Measurements from ENCODE around the gene FAM124B. TPM values are rescaled to one million over a fixed set of nuclear protein-coding genes. Genes with fewer than 3 reads are reported as not detected.

The FAM124B gene
- total RNA-seq, 1 experiment from 2014 or later = not detected

GRCh38 chr2:224378701-224379097 is 23.2 kb downstream of the FAM124B start:
- ChIA-PET POLR2A (no interaction called here), CTCF (no interaction called here)
- Mint-ChIP-seq H3K9me3 (ENCODE audit: unreplicated experiment) (no peaks in the 10 kb centered on the region), H3K4me1 (ENCODE audit: low read depth, unreplicated experiment) (no peaks in the 10 kb centered on the region), H3K27ac (ENCODE audit: unreplicated experiment) (no peak overlapping the region), H3K4me3 (ENCODE audit: unreplicated experiment) (no peak overlapping the region), H3K36me3 (ENCODE audit: insufficient read depth, unreplicated experiment) (no peaks in the 10 kb centered on the region), H3K27me3 (ENCODE audit: insufficient read depth, unreplicated experiment) (peaks cover 18% of the 10 kb centered on the region)
- BruUV-seq (replicated peaks) = no TSS peak
- Histone ChIP-seq H3K27me3 (replicated peaks; ENCODE audit: control insufficient read depth, insufficient read depth, low read length) (no peaks in the 10 kb centered on the region), H3K4me3 (ENCODE audit: low read depth, low read length) (no peak overlapping the region), H3K36me3 (ENCODE audit: control insufficient read depth, insufficient read depth, low read length) (no peaks in the 10 kb centered on the region), H3K4me1 (no peaks in the 10 kb centered on the region), H3K9me3 (no peaks in the 10 kb centered on the region)
- intact Hi-C loops (cut with micrococcal nuclease; ENCODE audit: unreplicated experiment) = no loop called here
- no peak for TF ChIP-seq CTCF (IDR thresholded peaks at IDR 0.05; ENCODE audit: insufficient read depth in 1 of 2, low read depth in 1 of 2, low read length in 1 of 2, severe bottlenecking in 1 of 2, unreplicated experiment in 1 of 2)
- DNase-seq = no peak

- H3K27ac Mint-ChIP-seq (ENCODE audit: unreplicated experiment) = no peak overlapping the region
- intact Hi-C loops (cut with micrococcal nuclease; ENCODE audit: unreplicated experiment) = no loop called here
- no peaks in the 10 kb centered on the region for H3K4me1 Mint-ChIP-seq (ENCODE audit: low read depth, unreplicated experiment)
- H3K36me3 ChIP-seq (ENCODE audit: control insufficient read depth, insufficient read depth, low read length) = no peaks in the 10 kb centered on the region
- H3K36me3 Mint-ChIP-seq (ENCODE audit: insufficient read depth, unreplicated experiment) = no peaks in the 10 kb centered on the region
- no peaks in the 10 kb centered on the region for H3K4me1 ChIP-seq
- no TSS peak for BruUV-seq (replicated peaks)
- no peaks in the 10 kb centered on the region for H3K9me3 ChIP-seq
- H3K4me3 ChIP-seq (ENCODE audit: low read depth, low read length) = no peak overlapping the region
- no peak overlapping the region for H3K4me3 Mint-ChIP-seq (ENCODE audit: unreplicated experiment)
- peak; percentile 25 to 41 for TF ChIP-seq CTCF (IDR thresholded peaks at IDR 0.05; ENCODE audit: insufficient read depth in 1 of 2, low read depth in 1 of 2, low read length in 1 of 2, severe bottlenecking in 1 of 2, unreplicated experiment in 1 of 2)
- POLR2A ChIA-PET = no interaction called here
- H3K9me3 Mint-ChIP-seq (ENCODE audit: unreplicated experiment) = no peaks in the 10 kb centered on the region
- peaks cover 13% of the 10 kb centered on the region for H3K27me3 Mint-ChIP-seq (ENCODE audit: insufficient read depth, unreplicated experiment)
- CTCF ChIA-PET = interaction anchor here (0.6 kb wide), 1 partner anchor 58 kb away, joined by 3 read pairs; no protein-coding TSS in a partner anchor
- H3K27me3 ChIP-seq (replicated peaks; ENCODE audit: control insufficient read depth, insufficient read depth, low read length) = no peaks in the 10 kb centered on the region
- DNase-seq = no peak
Observed at GRCh38 chr2:224377751-224378700, 23.9 kb downstream of the FAM124B start.

- intact Hi-C loops (cut with micrococcal nuclease; ENCODE audit: unreplicated experiment) = no loop called here
- Histone ChIP-seq H3K36me3 (ENCODE audit: control insufficient read depth, insufficient read depth, low read length) (no peaks in the 10 kb centered on the region), H3K4me3 (ENCODE audit: low read depth, low read length) (no peak overlapping the region), H3K9me3 (no peaks in the 10 kb centered on the region), H3K4me1 (no peaks in the 10 kb centered on the region), H3K27me3 (replicated peaks; ENCODE audit: control insufficient read depth, insufficient read depth, low read length) (no peaks in the 10 kb centered on the region)
- Mint-ChIP-seq H3K4me1 (ENCODE audit: low read depth, unreplicated experiment) (no peaks in the 10 kb centered on the region), H3K36me3 (ENCODE audit: insufficient read depth, unreplicated experiment) (no peaks in the 10 kb centered on the region), H3K9me3 (ENCODE audit: unreplicated experiment) (no peaks in the 10 kb centered on the region), H3K27me3 (ENCODE audit: insufficient read depth, unreplicated experiment) (peaks cover 18% of the 10 kb centered on the region), H3K27ac (ENCODE audit: unreplicated experiment) (no peak overlapping the region), H3K4me3 (ENCODE audit: unreplicated experiment) (no peak overlapping the region)
- ChIA-PET POLR2A (interaction anchor here (0.7 kb wide), 1 partner anchor 80 kb away, joined by 7 read pairs; no protein-coding TSS in a partner anchor), CTCF (no interaction called here)
- TF ChIP-seq CTCF (IDR thresholded peaks at IDR 0.05; ENCODE audit: insufficient read depth in 1 of 2, low read depth in 1 of 2, low read length in 1 of 2, severe bottlenecking in 1 of 2, unreplicated experiment in 1 of 2) = no peak
- no peak for DNase-seq
- BruUV-seq (replicated peaks) = no TSS peak
Observed at GRCh38 chr2:224372641-224373040, 29.3 kb downstream of the FAM124B start.
